SK-N-MC (cell line): Measurements from ENCODE around the gene RALY.

Experiments
- EZH2 ChIP-seq: fragments of 200-600 bp; sonication (generic); IDR thresholded peaks from one replicate; pipeline ENCODE4 v1.6.1; 2017; ENCODE audit warnings: antibody characterized with exemption
- POLR2AphosphoS5 ChIP-seq: IDR thresholded peaks from 2 replicates; pipeline ENCODE4 v1.6.1; 2012; ENCODE audit warnings: mild to moderate bottlenecking, low read depth, low read length, borderline replicate concordance

DNA sequence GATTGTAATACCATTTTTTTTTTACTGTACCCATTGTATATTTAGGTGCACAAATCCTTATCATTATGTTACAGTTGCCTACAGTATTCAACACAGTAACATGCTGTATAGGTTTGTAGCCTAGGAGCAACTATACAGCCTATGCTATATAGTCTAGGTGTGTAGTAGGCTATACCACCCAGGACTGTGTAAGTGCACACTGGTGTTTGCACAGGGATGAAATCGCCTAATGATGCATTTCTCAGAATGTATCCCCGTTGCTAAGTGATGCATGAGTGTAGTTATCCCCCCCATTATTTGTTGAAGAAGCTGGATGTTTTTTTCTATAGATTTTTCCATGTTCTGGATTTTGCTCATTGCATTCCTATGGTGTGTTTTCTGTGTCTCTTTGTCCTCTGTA lies 12.9 kb downstream of the RALY start:
- TF ChIP-seq POLR2AphosphoS5 = no peak
- no peak for TF ChIP-seq EZH2
